GM19240 (cell line): ENCODE data around the gene TNXB.
"Not testable (repeated sequence)": the region's sequence is repeated elsewhere in the genome, so short reads cannot be mapped to it uniquely, and the experiment has no call there.

Experiments used
- DNase-seq: peaks from one replicate; pipeline ENCODE4 v3.0.0; 2011; ENCODE audit warnings: low spot score; ENCODE audit not compliant: insufficient read length

Gene TNXB

DNA sequence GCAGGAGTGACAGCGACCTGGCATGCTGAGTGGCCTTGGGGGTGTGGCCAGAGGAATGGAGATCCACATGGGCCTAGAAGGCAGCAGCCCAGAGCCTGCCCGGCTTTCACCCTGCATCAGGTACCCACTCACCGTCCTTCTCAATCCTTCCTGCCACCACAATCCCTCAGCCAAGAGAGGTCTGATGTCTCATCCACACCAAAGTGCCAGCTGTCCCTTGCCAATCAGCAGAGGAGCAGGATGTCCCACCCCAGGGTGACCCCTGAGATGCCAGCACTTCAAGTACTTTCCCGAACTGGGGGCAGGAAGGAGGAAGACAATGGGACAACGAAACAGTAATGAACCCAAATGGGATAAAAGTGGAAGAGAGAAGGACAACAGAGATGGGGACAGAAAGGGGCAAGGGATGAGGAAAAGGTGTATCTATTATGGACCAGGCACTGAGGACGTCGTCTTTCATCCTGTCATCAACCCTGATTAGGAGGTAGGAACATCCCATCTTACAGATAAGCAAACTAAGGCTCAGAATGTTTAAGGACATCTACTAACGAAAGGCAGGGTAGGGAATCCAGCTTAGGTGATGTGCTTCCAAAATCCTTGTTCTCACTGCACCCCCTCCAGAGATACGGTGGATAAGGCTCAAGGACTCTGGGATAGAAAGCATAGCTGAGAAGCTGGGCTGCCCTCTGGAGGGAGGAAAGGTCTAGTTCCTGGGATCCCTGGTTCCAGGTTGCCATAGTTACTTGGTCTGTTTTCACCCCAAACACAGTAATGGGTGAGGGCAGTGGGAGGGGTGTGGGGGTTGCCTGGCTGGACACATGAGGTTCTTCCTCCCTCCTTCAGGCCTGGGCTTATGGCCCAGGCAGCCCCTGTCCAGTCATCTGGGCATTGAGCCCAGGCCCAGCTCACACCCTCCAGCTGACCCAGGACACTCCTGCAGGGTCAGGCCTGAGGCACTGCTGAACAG is 4.5 kb upstream of the TNXB start:
- DNase-seq, result no peak

DNA sequence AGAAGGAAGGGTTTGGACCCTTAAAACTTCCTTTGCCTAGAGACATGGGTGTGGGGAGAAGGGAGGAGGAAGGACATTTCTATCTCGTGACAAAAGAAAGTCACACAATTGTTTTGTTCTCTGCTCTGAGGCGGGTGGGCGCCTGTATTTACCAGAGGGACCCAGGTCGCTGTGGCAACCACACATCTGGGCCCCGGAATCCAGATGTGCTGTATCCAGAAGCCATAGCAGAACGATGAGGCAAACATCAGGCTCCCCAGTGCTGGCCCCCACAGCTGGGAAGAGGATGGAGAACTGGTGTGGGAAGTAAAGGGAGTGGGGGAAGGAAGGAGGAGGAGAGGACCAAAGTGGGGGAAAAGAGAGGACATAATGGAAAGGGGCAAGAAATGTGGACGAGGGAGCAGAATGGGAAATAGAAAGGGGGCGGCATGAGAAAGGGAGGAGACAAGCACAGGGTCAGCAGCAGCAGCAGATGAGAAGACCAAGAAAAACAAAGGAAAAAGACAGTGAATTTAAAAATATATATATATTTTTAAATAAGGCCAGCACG is 3.4 kb upstream of the TNXB start:
- DNase-seq, result no peak

DNA sequence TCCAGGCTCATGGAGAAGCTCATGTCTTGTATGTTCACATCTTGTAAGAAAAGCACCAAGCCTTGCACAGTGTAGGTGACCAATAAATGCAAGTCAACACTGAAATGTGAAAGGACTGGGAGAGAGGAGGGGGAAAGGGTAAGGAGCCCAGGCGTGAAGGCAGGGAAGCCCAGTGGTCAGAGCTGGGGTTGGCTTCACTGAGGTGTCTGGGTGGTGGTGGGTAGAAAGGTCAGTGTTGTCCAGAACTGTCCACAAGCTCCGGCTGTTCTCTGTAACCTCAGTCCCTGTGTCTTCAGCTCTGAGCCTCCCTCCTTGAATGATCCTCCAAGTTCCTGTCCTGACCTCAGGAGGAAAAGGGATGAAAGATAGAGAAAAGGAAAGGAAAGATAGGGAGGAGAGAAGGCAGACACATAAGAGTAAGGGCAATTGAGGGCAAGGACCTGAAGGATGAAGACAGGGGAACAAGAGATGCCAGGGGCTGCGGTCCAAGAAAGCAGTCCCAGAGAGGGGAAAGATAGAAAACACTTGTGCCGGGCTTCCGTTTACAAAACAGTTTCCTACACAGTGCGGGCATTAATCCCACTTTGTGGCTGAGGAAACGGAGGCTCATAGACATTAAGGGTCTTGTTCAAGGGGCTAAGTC is 2.4 kb upstream of the TNXB start:
- no peak for DNase-seq

DNA sequence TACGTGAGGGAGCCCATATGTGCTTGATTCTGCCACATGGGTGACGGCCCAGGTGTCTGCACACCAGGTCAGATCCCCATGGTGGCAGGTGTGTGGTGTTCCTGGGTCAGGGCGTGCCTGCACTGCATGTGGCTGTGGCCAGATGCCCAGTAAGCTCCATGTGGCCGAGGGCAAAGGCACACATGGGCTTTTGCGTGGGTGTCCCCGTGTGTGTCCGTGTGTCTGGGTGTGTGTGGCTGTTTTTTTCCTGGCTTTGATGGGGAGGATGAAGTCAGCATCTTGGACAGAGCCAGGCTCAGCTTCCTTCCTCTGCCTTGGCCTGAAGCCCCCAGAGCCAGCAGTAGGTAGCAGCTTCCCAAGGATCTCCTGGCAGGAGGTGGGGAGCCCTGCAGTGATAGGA is 1.5 kb upstream of the TNXB start:
- no peak for DNase-seq

DNA sequence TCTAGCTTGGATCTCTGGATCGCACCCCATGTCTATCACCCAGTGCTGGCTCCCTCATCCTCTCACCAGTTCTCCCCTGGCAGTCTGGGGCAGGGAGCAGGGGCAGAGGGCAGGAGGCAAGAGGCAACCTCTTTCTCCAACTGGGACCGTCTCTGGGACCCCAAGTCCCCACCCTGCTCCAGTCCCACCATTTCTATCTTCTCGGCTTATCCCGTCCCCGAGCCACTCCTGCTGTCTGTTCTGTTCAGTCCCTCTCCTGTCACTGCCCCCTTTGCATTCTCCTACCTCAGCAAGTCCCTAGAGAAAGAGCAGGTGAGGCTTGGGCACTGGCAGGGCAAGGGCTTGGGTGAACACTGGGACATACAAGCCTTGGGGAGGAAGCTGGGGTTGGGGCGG is 625 bp upstream of the TNXB start:
- no peak for DNase-seq

DNA sequence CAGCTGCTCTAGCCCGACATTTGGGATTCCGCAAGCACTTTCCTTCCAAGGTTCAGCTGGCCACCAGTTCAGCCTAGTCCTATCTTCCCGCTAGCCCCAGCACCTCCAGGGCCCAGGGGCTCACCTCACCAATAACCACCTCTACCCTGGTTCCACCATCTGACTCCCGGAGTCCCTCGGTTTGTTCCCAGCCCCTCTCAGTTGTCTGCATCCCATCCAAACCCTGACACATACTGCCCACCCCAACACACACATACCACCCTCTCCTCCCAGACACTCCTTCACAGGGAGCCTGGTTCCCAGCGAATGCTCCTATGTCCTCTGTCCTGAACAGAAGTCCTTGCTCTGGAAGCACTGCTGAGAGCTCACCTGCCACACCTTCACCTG is 418 bp downstream of the TNXB start:
- DNase-seq, result no peak

DNA sequence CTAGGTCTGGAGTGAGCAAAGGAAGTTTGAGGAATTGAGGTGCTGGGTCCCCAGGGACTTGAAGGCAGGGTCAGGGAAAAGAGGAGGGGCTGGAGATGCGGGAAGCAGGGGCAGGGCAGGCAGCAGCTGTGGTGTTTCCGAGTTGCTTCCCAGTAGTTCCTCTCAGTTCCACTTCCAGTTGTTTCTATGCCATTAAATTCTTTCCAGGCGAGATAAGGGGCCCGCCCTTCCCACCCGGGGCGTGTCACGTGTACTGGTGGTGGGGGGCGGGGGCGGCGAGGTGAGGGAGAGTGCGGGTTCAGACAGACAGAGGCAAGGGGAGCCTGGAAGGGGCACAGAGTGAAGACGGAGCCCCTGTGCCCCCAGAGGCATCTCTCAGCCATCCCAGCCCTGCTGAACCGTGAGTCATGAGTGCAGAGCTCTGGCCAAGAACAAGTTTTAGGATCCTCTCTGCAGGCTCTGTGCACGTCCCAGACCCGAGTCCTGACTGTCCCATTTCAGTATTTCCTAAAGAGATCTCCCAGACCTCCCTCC is 977 bp downstream of the TNXB start:
- no peak for DNase-seq

DNA sequence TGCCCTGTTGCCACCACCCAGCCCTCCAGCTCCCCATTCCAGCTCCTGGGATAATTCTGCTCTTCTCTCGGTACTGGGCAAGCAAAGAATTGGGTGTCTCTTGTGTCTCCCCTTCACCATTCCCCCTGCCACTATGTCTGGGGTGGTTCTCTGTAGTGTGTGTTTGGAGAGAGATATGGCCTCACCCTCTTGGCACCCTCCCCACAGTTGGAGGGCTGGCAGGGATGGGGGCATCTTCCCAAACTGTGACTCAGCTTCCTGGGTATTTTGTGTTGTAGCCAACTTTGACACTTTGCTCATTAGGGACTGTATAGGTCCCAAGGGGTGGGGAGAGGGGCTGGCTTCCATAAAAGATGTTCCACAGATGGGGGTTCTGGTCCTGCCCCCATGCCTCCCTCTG is 1.7 kb downstream of the TNXB start:
- DNase-seq, result no peak

DNA sequence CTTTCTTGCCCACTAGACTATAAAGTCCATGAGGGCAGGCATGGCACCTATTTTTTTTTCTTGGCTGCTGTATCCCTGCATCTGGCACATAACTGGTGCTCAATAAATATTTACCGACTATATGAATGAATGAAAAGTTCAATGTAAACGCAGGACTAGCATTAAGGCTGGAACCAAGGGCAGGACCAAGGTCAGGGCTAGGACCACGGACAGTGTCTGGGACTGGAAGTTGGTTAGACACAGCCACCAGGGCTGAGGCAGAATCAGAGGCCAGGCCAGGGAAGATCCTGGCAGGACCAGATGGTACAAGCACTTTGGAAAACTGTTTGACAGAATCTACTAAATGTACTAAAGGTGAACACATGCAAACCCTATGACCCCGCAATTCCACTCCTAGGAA is 3.7 kb downstream of the TNXB start:
- no peak for DNase-seq

DNA sequence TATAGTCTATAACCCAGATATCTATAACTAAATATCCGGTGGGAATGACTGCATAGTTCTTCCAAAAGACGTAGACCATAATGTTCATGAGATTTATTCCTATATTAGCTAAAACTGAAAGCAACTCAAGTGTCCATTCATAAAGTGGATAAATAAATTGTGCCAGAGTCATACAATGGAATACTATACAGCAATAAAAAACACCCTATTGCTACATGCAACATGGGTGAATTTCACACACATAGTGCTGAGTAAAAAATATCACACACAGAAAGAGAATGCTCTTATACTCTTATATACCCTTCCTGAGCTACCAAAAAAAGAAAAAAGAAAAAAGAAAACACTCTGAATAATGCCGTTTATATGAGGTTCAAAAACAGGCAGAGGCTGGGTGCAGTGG is 6.9 kb downstream of the TNXB start:
- no peak for DNase-seq

DNA sequence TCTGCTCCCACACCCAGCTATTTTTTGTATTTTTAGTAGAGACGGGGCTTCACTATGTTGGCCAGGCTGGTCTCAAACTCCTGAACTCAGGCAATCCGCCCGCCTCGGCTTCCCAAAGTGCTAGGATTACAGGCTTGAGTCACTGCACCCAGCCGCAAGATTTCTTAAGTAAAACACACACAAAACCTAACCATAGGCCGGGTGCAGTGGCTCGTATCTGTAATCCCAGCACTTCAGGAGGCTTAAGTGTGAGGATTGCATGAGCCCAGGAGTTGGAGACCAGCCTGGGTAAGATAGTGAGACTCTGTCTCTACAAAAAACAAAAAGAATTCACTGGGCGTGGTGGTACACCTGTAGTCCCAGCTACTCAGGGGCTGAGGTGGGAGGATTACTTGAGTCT is 8.9 kb downstream of the TNXB start:
- DNase-seq, result not testable (repeated sequence)

DNA sequence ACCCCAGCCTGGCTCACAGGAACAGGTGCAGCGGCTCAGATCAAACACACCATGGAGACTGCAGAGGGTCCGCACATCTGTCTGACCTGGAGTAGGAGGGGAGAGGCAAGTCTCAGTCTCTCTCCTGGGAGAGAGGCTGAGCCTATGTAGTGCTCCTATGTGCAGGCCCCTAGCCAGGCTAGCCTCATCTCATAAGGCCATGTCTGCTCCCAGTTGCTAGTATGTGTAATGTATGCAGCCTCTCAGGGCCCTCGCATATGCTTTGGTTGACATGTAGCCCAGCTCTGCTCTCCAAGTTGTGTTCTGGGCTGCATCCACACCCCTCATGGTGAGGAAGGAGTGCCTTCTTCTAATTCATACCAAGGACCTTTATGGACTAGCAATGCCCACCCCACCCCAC is 11.8 kb downstream of the TNXB start:
- DNase-seq, result no peak

DNA sequence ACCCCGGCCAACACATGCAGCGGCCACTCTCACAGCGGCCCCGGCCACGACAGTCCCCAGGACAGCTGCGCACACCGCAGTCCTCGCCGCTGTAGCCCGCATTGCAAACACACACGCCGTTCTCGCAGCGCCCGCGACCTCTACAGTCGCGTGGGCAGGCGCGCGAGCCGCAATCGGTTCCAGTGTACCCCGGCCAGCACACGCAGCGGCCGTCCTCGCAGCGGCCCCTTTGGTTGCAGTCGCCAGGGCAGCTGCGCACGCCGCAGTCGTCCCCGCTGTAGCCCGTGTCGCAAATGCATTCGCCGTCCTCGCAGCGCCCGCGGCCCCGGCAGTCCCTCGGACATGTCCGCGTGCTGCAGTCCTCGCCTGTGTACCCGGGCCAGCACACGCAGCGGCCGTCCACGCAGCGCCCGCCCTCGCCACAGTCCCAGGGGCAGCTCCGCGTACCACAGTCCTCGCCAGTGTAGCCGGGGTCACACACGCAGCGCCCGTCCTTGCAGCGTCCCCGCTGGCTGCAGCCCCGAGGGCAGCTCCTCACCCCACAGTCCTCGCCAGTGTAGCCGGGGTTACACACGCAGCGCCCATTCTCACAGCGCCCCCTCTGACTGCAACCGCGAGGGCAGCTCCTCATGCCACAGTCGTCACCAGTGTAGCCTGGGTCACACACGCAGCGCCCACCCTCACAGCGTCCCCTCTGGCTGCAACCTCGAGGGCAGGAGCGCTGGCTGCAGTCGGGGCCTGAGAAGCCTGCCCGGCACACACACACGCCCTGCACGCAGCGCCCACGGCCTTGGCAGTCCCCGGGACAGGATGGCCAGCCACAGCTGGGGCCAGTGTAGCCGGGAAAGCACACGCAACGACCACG is 12.5 kb downstream of the TNXB start:
- no peak for DNase-seq

DNA sequence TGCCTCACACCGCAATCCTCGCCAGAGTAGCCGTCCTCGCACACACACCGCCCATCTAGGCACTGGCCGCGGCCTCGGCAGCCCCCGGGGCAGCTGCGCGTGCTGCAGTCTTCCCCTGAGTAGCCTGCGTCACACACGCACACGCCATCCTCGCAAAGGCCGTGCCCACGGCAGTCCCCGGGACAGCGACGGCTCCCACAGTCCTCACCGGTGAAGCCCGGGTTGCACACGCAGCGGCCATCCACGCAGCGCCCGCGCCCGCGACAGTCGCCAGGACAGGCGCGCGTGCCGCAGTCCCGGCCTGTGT is 13.1 kb downstream of the TNXB start:
- DNase-seq, result no peak

DNA sequence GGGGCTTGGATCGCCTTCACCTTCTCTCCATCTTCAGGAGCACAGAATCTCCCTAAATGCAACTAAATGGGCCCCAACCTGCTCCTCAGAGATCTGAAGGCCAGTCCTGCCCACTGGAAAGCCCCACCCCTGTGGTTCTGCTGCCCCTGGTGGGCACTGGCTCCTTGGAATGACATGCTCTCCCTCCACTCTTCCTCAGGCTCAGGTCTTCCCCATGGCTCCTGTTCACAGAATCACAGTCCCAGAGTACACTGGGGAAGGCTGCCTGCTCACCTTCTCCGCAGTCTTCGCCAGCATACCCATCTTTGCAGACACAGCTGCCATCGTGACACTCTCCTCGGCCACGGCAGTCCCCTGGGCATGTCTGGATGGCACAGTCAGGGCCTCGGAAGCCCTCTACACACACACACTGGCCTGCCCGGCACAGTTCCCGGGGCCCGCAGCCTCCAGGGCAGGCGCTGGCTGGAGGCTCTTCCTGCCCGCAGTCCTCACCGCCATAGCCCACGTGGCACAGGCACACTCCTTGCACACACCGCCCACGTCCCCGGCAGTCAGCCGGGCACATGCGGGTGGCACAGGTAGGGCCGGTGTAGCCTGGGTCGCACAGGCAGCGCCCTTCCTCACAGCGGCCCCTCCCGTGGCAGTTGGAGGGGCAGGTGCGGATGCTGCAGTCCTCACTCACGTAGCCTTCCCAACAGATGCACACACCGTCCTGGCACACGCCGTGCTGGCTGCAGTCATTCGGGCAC is 13.6 kb downstream of the TNXB start:
- no peak for DNase-seq

DNA sequence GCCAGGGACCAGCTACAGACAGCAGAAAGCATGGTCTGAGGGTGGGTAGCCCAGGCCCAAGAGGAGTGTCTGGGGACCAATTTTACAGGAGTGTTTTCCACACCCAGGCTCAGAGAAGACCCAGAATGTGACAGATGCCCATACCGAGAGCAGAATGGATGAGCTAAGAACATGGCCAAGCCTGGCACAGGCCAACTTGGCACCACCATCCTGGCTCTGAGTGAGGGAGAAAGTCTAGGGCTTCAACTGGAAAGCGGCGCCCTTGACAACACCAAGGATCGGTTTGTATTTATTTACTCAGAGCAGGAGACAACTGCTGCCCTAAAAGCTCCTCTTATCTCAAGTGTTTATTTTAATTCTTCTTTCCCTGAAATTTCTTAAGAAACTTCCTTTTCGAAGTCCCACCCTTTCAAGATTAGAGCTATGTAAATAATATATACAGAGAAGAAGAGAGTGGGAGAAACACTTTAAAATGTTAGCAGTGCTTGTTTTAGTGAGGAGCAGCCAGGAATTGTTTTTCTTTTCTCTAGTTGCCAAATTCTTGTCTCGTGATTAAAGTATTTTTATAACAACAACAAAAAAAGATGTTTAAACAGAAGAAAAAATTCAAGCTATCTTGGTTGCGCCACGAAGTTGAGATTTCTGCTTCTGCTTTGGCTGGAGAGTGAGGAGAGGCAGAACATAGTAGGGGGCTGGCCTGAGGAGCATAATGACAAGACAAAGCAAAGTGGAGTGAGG is 16.2 kb downstream of the TNXB start:
- DNase-seq, result no peak

DNA sequence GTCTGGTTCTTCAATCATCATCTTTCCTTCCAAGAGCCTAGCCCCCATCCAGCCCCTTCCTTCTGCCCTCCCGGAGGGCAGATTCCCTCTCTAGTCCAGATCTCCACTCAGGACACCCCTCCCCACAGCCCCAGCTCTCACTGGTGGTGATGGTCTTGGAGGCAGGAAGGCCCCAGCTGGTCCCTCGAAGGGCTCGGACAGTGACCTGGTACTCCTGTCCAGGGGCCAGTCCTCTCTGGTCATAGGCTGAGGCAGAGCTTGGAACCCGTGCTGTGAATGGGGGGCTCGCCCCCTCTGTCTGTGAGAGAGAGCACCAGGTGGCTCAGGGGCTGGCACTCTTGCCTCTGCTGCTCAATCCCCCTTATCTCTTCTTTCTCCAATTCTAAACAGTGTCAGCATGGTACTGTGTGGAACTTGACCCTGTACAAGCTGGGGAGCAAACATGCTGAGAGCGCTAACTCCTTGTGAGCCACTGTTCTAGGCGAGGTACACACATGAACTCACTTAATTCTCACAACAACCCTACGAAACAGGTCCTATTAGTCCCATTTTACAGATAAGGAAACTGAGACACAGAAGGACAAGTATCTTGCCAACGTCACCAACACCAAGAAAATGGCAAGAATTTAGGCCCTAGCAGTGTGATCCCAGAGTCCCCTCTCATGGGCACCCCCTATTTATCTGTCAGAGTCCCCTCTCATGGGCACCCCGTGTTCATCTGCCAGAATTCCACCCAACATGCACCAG is 19.9 kb downstream of the TNXB start:
- DNase-seq, result no peak

DNA sequence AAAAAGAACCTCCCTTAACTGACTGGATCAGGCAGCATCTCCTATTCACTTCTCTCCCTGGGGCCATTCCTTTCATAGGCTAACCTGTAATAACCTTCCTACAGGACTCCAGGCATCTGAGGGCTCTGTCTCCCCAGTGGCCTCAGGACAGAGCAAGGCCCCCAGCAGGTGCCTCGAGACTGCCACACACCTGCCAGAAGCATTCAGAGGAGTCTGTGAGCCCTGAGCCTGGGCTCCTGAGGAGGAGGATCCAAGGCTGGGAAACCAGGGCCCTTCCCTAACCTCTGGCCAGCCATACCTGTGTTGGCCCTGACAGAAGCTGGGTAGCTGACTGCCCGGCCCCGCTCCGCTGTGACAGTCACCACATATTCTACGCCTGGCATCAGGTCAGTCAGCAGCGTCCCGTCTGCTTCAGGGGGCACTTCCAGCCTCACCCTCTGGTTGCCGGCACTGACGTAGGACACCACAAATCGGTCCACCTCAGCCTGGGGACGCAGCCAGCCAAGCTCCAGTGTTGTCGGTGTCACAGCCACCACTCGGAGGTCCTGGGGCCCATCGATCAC is 20.6 kb downstream of the TNXB start:
- DNase-seq, result no peak
